IMR-90 (cell line): Measurements from ENCODE around the gene BARX1.

Source experiments
- FOS ChIP-seq: fragments of 150-350 bp; IDR thresholded peaks from 2 replicates; pipeline ENCODE4 v1.6.1; 2016; ENCODE audit warnings: low read depth, low read length
- MAZ ChIP-seq: IDR thresholded peaks from 2 replicates; pipeline ENCODE4 v1.6.1; 2012; ENCODE audit warnings: low read depth, mild to moderate bottlenecking, low read length, improper control_type of control experiment, moderate library complexity, borderline replicate concordance
- MXI1 ChIP-seq: IDR thresholded peaks from 2 replicates; pipeline ENCODE4 v1.6.1; 2012; ENCODE audit warnings: low read depth, mild to moderate bottlenecking, low read length, moderate library complexity, borderline replicate concordance
- POLR2A ChIP-seq: IDR thresholded peaks from 2 replicates; pipeline ENCODE4 v1.6.1; 2012; ENCODE audit warnings: mild to moderate bottlenecking, low read depth, low read length
- RAD21 ChIP-seq: IDR thresholded peaks from 2 replicates; pipeline ENCODE4 v1.6.1; 2012; ENCODE audit warnings: low read length, improper control_type of control experiment
- RFX5 ChIP-seq: IDR thresholded peaks from 2 replicates; pipeline ENCODE4 v1.8.0; 2012; ENCODE audit warnings: low read depth, mild to moderate bottlenecking, low read length, moderate library complexity
- SMC3 ChIP-seq: fragments of 150-350 bp; IDR thresholded peaks from 2 replicates; pipeline ENCODE4 v1.6.1; 2016; ENCODE audit warnings: low read depth, mild to moderate bottlenecking, antibody characterized with exemption, low read length, moderate library complexity
- TF ChIP-seq, protein P1 (sequence below): conservative IDR thresholded peaks from 2 replicates; pipeline ENCODE4 v1.5.1; 2012; ENCODE audit warnings: mild to moderate bottlenecking, low read depth, low read length, improper control_type of control experiment

DNA sequence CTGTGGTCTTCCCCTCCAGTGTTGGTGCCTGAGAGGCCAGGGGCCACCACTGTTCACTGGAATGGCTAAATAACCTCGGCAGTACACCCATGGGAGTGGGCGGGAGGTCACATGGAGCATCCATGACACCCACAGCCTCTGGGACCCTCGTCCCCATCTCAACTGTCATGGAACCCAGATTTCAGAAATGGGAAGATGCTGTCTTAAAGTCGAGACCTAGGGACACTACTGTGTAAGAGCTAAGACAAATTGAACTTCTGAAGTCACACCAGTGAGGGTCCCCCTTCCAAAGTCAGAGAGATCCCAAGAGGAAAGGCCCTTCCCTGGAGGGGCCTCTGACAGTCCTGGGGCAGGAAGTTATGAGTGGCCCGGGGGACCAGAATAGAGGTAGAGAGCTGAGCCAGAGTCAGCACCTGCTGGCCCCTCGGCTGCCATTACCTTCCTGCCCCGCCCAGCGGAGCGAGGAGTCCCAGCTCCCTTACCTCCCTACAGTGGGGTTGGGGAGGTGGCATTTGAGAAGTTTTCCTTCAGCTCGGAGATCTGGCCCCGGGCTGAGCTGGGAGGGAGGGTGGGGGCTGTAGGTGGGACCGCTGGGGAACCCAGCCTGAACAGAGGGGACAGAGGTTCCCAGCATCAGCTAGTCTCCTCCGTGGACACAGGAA, 7.6 kb downstream of the BARX1 start:
- TF ChIP-seq POLR2A (no peak), SMC3 (no peak), MXI1 (no peak), MAZ (no peak), RAD21 (no peak), RFX5 (no peak), FOS (no peak)
- TF ChIP-seq, protein P1, sequence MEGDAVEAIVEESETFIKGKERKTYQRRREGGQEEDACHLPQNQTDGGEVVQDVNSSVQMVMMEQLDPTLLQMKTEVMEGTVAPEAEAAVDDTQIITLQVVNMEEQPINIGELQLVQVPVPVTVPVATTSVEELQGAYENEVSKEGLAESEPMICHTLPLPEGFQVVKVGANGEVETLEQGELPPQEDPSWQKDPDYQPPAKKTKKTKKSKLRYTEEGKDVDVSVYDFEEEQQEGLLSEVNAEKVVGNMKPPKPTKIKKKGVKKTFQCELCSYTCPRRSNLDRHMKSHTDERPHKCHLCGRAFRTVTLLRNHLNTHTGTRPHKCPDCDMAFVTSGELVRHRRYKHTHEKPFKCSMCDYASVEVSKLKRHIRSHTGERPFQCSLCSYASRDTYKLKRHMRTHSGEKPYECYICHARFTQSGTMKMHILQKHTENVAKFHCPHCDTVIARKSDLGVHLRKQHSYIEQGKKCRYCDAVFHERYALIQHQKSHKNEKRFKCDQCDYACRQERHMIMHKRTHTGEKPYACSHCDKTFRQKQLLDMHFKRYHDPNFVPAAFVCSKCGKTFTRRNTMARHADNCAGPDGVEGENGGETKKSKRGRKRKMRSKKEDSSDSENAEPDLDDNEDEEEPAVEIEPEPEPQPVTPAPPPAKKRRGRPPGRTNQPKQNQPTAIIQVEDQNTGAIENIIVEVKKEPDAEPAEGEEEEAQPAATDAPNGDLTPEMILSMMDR = no peak
